Heart left ventricle (tissue), 16 donors: ENCODE results near the gene LMNTD2. TPM values are rescaled to one million over a fixed set of nuclear protein-coding genes. Genes with fewer than 3 reads are reported as not detected.

ENCODE experiments used
- ATAC-seq, 4 donors: fragments of 200-7000 bp; cut with Tn5 transposase; one replicate each; pipeline ENCODE4 v1.9.1; 2020 to 2022; ENCODE audit warnings: moderate library complexity in 4 of 4, mild to moderate bottlenecking in 3 of 4, moderate number of reproducible peaks in 1 of 4
- DNase-seq, 5 donors: peaks; one replicate each; pipeline ENCODE4 v3.0.0-alpha.2; 2020
- H3K27ac ChIP-seq, 12 donors: fragments of 200-600 bp; sonication (generic) in 4 of 12; one replicate each; pipeline versions ENCODE4 v1.5.0 to v1.8.0; 2016 to 2022; ENCODE audit warnings: mild to moderate bottlenecking in 2 of 12
- H3K27me3 ChIP-seq, 9 donors: fragments of 200-600 bp; sonication (generic) in 2 of 9; one replicate each; pipeline versions ENCODE4 v1.5.1 to v1.8.0; 2016 to 2022; ENCODE audit warnings: mild to moderate bottlenecking in 3 of 9
- H3K36me3 ChIP-seq, 9 donors: fragments of 200-600 bp; sonication (generic) in 2 of 9; one replicate each; pipeline versions ENCODE4 v1.5.0 to v1.8.0; 2018 to 2022; ENCODE audit warnings: mild to moderate bottlenecking in 2 of 9
- H3K4me1 ChIP-seq, 12 donors: fragments of 200-600 bp; sonication (generic) in 4 of 12; one replicate each; pipeline versions ENCODE4 v1.5.0 to v1.8.0; 2016 to 2022; ENCODE audit warnings: mild to moderate bottlenecking in 3 of 12
- H3K4me3 ChIP-seq, 12 donors: fragments of 200-600 bp; sonication (generic) in 4 of 12; one replicate each; pipeline versions ENCODE4 v1.5.0 to v1.8.0; 2017 to 2022; ENCODE audit warnings: mild to moderate bottlenecking in 9 of 12, moderate library complexity in 4 of 12
- H3K9me3 ChIP-seq, 12 donors: fragments of 200-600 bp; sonication (generic) in 4 of 12; one replicate each; pipeline versions ENCODE4 v1.5.0 to v1.8.0; 2016 to 2022; ENCODE audit warnings: mild to moderate bottlenecking in 1 of 12
- POLR2A ChIP-seq, 2 donors: fragments of 450-650 bp; IDR thresholded peaks; one replicate each; pipeline ENCODE4 v1.6.1; 2017; ENCODE audit warnings: antibody characterized with exemption in 2 of 2, mild to moderate bottlenecking in 2 of 2, moderate library complexity in 2 of 2
- WGBS, 4 donors: extraction: QIAGEN DNeasy Blood & Tissue Kit in 2 of 4; methylation state at CpG; one replicate each; pipeline versions ENCODE4 v1.1.5 to v1.1.7; 2013 to 2018; 5-methylcytosine and 5-hydroxymethylcytosine counted together
- intact Hi-C, 10 donors: fragments of 100-400 bp; cut with DNase I; formaldehyde crosslinking; loops; one replicate each; pipeline versions ENCODE4 v1.11.1 to v1.14.2; 2022
- polyA plus RNA-seq, 2 donors: library from polyadenylated mRNA; stranded (reverse); fragments of 200-250 nt; gene quantifications; one replicate each; pipeline ENCODE4 v1.2.3, GENCODE V29; 2013
- total RNA-seq, 9 donors: library from RNA; depleted of rRNA in 2 of 9; stranded (reverse); fragments of >200 nt in 2 of 9; fragmentation: NEBNext Ultra II Directional in 3 of 9; extraction: Animal tissue kit (Norgen Biotek cat#: 25700) in 3 of 9; gene quantifications; one replicate each; pipeline versions ENCODE4 v1.1.0 to v1.2.4, GENCODE V29; 2016 to 2023
- TF ChIP-seq, protein P1 (sequence below), 12 donors: fragments of 200-600 bp; sonication (generic) in 4 of 12; IDR thresholded peaks; one replicate each; pipeline versions ENCODE4 v1.5.0 to v1.8.0; 2018 to 2022; ENCODE audit warnings: antibody characterized with exemption in 12 of 12, mild to moderate bottlenecking in 5 of 12
- donor health status: ischemic (EF 13 %, LVEDD 7.1; RV severe dilation, severe dysfunction).
- donor health status: healthy with polysubstance abuse.
- donor health status: DM: no; HTN: yes; CAD: no.
- donor health status: DM: no; HTN: no; CAD: no.
- donor health status: ischemic (EF 25% LVEDD 6.9; RV normal size, moderate dysfunction).
- donor health status: ischemic (EF 25% LVEDD 5.7; RV mildly dilated, moderate dysfunction).
- donor health status: healthy.
- donor health status: DM: yes; HTN: yes; CAD: no.
- donor health status: ischemic (EF 35%, LVEDD 5.7; RV mildly dilated, moderate dysfunction).
- donor health status: nonischemic (EF 11% LVEDD 7.7; RV severe dilation, severe dysfunction).
- donor health status: DM: yes; HTN: yes; CAD: no.
- donor health status: PGD.
- donor health status: ischemic (EF 29% LVEDD 5.4; RV normal size, mild dysfunction).
- donor health status: nonischemic (EF 23%, LVEDD 6.1; RV moderate dilation, normal function).

The LMNTD2 gene
- total and polyA plus RNA-seq, 11 donors, result 0.10 to 1.6 (median 0.36) TPM; not detected in 2

DNA sequence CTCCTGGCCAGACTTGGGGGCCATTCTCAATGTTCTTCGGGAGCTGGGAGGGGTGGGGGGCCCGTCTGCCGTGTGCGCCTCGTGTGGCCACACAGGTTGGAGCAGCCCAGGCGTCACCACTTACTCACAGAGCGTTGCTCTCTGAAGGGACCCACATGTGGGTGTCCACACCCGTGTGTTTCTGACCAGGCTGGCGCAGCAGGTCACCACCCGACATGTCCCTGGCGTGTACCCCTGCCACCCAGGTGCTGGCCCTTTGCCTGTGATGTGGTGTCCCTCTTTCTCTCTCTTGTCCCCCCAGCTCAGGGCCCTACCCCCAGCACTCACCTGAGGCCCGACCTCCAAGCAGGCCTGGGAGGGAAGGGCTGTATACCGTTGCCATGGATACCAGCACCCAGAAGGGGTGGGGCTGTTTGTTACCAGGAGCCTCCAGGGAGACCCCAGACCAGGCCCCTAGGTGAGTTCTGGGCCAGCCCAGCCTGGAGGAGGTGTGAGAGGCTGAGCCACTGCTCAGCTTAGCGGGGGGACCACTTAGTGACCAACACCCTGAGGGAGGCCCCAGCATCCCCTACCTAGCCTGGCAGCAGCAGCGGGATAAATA is 1.4 kb downstream of the LMNTD2 start:
- Histone ChIP-seq H3K4me1 (peaks cover 0 to 39% (median 22%) of the 10 kb centered on the region in 12 donors), H3K4me3 (no peak overlapping the region), H3K9me3 (no peaks in the 10 kb centered on the region), H3K27me3 (peaks cover 25 to 54% (median 43%) of the 10 kb centered on the region in 9 donors), H3K36me3 (no peaks in the 10 kb centered on the region), H3K27ac (no peak overlapping the region)
- WGBS, 4 donors, result 80 to 87% (median 84%) methylated on average over 10 to 15 of the region's 15 CpGs
- no peak for TF ChIP-seq POLR2A (IDR thresholded peaks at IDR 0.05)
- TF ChIP-seq, protein P1, sequence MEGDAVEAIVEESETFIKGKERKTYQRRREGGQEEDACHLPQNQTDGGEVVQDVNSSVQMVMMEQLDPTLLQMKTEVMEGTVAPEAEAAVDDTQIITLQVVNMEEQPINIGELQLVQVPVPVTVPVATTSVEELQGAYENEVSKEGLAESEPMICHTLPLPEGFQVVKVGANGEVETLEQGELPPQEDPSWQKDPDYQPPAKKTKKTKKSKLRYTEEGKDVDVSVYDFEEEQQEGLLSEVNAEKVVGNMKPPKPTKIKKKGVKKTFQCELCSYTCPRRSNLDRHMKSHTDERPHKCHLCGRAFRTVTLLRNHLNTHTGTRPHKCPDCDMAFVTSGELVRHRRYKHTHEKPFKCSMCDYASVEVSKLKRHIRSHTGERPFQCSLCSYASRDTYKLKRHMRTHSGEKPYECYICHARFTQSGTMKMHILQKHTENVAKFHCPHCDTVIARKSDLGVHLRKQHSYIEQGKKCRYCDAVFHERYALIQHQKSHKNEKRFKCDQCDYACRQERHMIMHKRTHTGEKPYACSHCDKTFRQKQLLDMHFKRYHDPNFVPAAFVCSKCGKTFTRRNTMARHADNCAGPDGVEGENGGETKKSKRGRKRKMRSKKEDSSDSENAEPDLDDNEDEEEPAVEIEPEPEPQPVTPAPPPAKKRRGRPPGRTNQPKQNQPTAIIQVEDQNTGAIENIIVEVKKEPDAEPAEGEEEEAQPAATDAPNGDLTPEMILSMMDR (IDR thresholded peaks at IDR 0.05), result no peak
- intact Hi-C loops, result loop anchor here in 7 of 10 donors (2.0 to 5.0 kb wide), 4 partner anchors 68 to 168 kb away; partner anchors contain the start of gene SCT (in 1 of the 7)
- DNase-seq (peak in 1 of 5 donors; percentile 27), ATAC-seq (no peak)

DNA sequence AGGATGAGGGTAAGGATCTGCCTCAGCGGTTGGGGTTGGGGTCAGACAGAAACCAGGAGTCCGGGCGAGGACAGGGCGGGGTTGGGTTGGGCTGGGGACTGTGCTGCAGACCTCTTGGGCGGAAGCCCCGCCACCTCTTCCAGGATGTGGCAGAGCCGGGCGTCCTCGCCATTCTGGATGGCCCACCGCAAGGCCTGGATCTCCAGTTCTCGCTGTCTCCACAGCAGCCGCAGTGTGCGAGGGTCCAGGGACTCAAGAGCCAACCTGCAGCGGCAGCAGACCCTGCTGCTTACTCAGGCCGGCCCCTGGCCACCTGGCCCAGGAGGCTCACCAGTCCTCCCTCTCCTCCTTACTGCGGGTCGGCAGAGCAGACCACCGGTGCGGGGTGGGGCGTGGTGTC is 2.0 kb downstream of the LMNTD2 start:
- Histone ChIP-seq H3K27me3 (peaks cover 27 to 60% (median 49%) of the 10 kb centered on the region in 9 donors), H3K9me3 (no peaks in the 10 kb centered on the region), H3K4me1 (peaks cover 0 to 39% (median 22%) of the 10 kb centered on the region in 12 donors), H3K4me3 (no peak overlapping the region), H3K36me3 (no peaks in the 10 kb centered on the region), H3K27ac (no peak overlapping the region)
- DNase-seq, result peak in 1 of 5 donors; percentile 22
- ATAC-seq, result no peak
- intact Hi-C loops, result loop anchor here in 7 of 10 donors (2.0 to 5.0 kb wide), 4 partner anchors 69 to 169 kb away; partner anchors contain the start of gene SCT (in 1 of the 7)
- TF ChIP-seq, protein P1 (IDR thresholded peaks at IDR 0.05), result no peak
- no peak for TF ChIP-seq POLR2A (IDR thresholded peaks at IDR 0.05)
- WGBS, 4 donors, result 89 to 94% (median 90%) methylated on average over 12 to 20 of the region's 20 CpGs

DNA sequence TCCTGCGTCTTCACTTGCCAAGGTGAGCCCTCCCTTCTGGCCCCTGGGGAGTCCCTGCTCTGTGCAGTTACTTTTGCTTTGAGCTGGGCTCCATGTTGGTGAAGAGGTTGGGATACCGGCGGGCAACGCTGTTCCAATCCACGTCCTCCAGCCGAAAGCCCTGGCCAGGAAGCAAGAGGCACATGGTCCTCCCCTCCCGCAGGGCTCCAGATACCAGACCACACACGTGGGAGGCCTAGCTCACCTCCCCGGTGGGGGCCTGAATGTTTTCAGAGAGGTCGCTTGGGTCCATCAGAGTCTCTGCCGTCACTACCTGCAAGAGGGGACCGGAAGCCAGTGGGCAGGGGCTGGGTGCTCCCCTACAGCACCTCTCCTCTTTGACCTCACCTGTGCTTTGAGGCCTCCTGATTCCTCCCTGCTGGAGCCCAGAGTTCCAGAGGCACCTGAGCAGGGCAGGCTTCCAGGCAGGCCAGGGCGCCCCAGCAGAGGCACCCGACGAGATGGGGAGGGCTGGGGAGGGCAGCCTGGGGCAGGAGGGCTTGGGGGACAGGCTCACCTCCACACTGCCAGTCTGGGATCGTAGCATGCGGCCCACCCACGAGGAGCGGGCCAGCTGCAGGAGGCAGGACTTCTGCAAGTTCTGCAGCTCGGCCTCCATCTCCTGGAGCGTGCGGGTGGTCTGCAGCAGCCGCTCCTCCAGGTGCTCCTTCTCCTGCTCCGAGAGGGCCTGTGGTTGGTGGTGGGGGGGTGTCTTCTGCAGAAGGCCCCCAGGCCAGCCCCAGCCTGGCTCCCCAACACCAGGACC is 3.0 kb downstream of the LMNTD2 start:
- no peak overlapping the region for H3K4me3 ChIP-seq
- 78 to 91% (median 85%) methylated on average over 13 to 24 of the region's 24 CpGs for WGBS, 4 donors
- intact Hi-C loops, result loop anchor here in 7 of 10 donors (2.0 to 5.0 kb wide), 4 partner anchors 70 to 170 kb away; partner anchors contain the start of gene SCT (in 1 of the 7)
- peaks cover 27 to 70% (median 58%) of the 10 kb centered on the region in 9 donors for H3K27me3 ChIP-seq
- ATAC-seq (no peak), DNase-seq (peak in 1 of 5 donors; percentile 26)
- no peaks in the 10 kb centered on the region for H3K36me3 ChIP-seq
- H3K9me3 ChIP-seq, result no peaks in the 10 kb centered on the region
- TF ChIP-seq, protein P1 (IDR thresholded peaks at IDR 0.05), result no peak
- TF ChIP-seq POLR2A (IDR thresholded peaks at IDR 0.05), result no peak
- no peak overlapping the region for H3K27ac ChIP-seq
- H3K4me1 ChIP-seq, result peaks cover 0 to 39% (median 22%) of the 10 kb centered on the region in 12 donors
